Epithelial cell of esophagus (primary cell): ENCODE data around the gene SCN8A.

Source experiments
- DNase-seq: peaks from one replicate; pipeline ENCODE4 v3.0.0; 2010; ENCODE audit warnings: low read depth
- H3K4me3 ChIP-seq: 2 replicates; pipeline ENCODE4 v1.5.1; 2011; ENCODE audit warnings: mild to moderate bottlenecking, low read length, control low read depth
- CTCF ChIP-seq: IDR thresholded peaks from 2 replicates; pipeline ENCODE4 v1.5.1; 2011; ENCODE audit warnings: low read depth, mild to moderate bottlenecking, low read length, control low read depth, inconsistent platforms; ENCODE audit not compliant: insufficient read depth; ENCODE audit errors: missing control alignments

SCN8A gene

GRCh38 chr12:51752234-51752889, 161.3 kb downstream of the SCN8A start:
- no peak overlapping the region for H3K4me3 ChIP-seq
- DNase-seq = peak; percentile 50
- no peak for TF ChIP-seq CTCF

GRCh38 chr12:51753980-51754675, 163.1 kb downstream of the SCN8A start:
- no peak for DNase-seq
- no peak for TF ChIP-seq CTCF
- no peak overlapping the region for H3K4me3 ChIP-seq

GRCh38 chr12:51755251-51755650, 164.2 kb downstream of the SCN8A start:
- no peak for TF ChIP-seq CTCF
- no peak for DNase-seq
- no peak overlapping the region for H3K4me3 ChIP-seq

GRCh38 chr12:51759175-51759574, 168.1 kb downstream of the SCN8A start:
- peak; percentile 14 for DNase-seq
- no peak overlapping the region for H3K4me3 ChIP-seq
- TF ChIP-seq CTCF = no peak

- no peak for TF ChIP-seq CTCF
- H3K4me3 ChIP-seq = no peak overlapping the region
- no peak for DNase-seq
Measured at GRCh38 chr12:51759695-51760094, 168.7 kb downstream of the SCN8A start.

GRCh38 chr12:51760231-51760630, 169.2 kb downstream of the SCN8A start:
- no peak for DNase-seq

More at GRCh38 chr12:51760231-51760630, 169.2 kb downstream of the SCN8A start:
- no peak overlapping the region for H3K4me3 ChIP-seq
- TF ChIP-seq CTCF = no peak
